HG03460 (cell line): ENCODE measurements around the gene LGALS9.

Experiments
- ATAC-seq: cut with Tn5 transposase; IDR thresholded peaks from one replicate; pipeline ENCODE4 v1.9.1; 2021; ENCODE audit not compliant: unreplicated experiment

LGALS9 gene

DNA sequence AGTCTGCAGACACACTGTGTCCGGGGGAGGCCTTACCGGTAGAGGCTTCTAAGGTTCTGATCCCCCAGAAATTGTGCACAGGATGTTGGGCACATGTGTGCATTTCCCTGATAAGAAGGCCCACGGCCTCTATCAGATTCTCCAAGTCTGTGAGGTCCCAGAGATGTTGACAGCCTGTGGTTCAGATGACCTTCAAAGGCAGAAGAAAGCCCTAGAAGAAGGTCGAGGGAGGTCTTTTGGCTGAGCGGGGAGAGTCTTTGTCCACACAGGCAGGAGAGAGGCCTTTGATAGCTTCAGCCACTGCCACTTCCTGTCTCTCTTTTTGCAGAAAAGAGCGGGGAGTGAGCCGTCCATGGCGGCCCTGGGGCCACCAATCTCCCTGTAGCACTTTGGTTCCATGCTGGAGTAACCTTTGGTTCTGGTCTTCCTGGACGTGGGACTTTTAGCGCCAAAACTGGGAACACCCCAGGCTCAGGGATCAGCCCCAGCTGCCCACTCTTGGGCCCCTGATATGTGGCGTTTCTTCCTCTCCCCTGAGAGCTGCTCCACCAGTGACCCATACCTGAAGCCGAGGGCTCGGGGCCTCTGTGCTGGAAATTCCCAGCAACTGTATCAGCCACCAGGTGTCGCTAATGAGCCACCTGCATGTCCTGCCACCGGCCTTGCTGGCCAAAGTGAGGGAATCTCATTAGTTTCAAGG, 28.1 kb upstream of the LGALS9 start:
- ATAC-seq = no peak

GRCh38 chr17:27603421-27603770, 27.6 kb upstream of the LGALS9 start:
- ATAC-seq = no peak

- no peak for ATAC-seq
These were observed 26.9 kb upstream of the LGALS9 start for GRCh38 chr17:27603880-27604794.

DNA sequence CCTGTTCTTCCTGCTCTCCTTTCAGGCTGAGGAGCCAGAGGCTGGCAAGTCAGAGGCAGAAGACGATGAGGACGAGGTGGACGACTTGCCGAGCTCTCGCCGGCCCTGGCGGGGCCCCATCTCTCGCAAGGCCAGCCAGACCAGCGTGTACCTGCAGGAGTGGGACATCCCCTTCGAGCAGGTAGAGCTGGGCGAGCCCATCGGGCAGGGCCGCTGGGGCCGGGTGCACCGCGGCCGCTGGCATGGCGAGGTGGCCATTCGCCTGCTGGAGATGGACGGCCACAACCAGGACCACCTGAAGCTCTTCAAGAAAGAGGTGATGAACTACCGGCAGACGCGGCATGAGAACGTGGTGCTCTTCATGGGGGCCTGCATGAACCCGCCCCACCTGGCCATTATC, 25.6 kb upstream of the LGALS9 start:
- ATAC-seq = no peak

DNA sequence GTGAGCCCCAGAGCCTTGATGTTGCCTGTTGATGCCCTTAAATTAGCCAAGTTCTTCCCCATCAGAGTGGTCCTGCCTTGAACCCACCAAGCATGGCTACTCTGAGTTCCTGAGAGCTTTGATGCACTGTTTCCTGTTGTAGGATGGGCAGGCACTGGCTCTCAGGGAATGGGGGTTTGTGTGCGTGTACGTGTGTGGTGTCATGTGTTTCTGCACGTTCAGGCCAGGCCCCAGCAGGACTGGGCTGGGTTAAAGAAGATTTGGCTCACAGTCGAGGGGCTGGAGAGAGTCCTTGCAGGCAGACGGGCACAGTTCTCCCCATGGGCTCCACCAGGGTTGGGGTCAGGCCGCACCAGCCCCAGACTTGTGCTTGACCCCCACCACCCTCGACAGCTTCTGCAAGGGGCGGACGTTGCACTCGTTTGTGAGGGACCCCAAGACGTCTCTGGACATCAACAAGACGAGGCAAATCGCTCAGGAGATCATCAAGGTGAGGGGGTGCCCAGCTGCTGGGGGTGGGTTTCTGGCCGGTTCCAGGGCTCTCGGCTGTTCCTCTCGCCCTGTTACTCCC, 23.4 kb upstream of the LGALS9 start:
- ATAC-seq = no peak

- no peak for ATAC-seq
These were observed 22.4 kb upstream of the LGALS9 start for GRCh38 chr17:27608328-27609230.

DNA sequence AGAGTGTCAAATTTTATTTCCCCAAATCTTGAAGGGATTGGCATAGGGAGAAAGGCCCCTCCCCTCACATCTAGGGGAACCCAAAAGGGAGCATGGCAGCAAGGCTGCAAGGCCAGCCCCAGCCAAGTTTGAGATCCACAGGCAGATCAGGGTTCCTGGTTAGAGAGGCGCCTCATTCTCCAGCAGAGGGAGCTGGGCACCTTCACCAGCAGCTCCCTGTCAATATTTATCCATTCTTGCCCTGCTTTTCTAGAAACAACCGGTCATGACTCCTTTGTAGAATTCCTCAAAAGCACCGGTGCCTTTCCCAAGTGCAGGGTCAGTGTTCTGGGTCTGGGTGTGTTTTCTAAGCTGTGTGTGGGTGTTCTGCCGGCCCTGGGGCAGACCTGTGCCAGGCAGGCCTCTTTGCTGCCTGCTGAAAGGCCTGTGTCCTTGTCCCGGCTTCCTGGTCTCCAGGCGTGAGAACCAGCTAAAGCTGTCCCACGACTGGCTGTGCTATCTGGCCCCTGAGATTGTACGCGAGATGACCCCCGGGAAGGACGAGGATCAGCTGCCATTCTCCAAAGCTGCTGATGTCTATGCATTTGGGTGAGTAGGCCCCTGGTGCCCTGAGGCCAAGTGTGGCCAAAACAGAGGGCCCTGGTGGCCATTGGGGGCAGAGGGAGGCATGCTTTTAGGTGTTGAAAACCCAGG, 21.2 kb upstream of the LGALS9 start:
- ATAC-seq = no peak

DNA sequence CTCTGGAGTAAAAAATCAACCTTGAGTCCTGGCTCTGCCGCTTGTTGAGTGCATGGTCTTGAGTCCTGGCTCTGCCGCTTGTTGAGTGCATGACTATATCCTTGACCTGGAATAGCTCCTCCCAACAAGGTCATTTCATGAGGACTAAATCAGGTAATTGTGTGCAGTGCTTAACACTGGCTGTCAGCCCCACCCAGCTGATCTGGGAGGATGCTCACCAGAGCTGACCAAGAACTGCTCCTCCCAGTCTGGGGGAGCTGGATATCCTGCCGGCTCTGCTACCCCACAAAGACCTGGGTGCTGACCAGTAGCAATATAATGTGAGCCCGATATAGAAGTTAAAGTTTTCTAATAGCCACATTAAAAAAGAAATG, 20.7 kb upstream of the LGALS9 start:
- ATAC-seq = no peak

GRCh38 chr17:27612160-27612770, 18.7 kb upstream of the LGALS9 start:
- no peak for ATAC-seq

- ATAC-seq = no peak
These were observed 17.6 kb upstream of the LGALS9 start for GRCh38 chr17:27613433-27613832.

GRCh38 chr17:27615121-27615520, 15.9 kb upstream of the LGALS9 start:
- ATAC-seq = no peak

GRCh38 chr17:27616414-27616813, 14.6 kb upstream of the LGALS9 start:
- no peak for ATAC-seq

GRCh38 chr17:27618417-27618816, 12.6 kb upstream of the LGALS9 start:
- ATAC-seq = no peak

- ATAC-seq = no peak
These were observed 10.3 kb upstream of the LGALS9 start for GRCh38 chr17:27620721-27621120.

GRCh38 chr17:27621536-27621935, 9.5 kb upstream of the LGALS9 start:
- no peak for ATAC-seq

DNA sequence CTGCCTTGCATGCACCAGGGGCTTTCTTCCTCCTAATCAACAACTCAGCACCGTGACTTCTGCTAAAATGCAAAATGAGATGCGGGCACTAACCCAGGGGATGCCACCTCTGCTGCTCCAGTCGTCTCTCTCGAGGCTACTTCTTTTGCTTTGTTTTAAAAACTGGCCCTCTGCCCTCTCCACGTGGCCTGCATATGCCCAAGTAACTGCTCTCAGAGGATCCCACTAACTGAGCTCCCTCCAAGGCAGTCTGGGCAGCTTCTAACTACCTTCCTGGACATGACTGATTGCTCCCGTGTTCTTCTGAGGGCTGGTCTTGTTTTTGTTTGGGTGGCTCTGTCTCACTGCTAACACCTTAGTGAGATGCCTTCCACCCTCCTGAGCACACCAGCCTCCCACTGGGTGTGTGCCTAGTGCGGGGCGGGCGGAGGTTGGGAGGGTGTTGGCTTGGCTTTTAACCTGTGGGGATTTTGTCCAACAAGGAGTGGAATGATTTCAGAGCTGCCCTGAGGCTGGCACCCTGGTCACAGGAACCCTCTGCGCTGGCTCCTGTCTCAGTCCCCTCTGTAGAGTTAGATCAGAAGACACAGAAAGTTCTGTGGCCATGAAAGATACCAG, 8.9 kb upstream of the LGALS9 start:
- no peak for ATAC-seq

DNA sequence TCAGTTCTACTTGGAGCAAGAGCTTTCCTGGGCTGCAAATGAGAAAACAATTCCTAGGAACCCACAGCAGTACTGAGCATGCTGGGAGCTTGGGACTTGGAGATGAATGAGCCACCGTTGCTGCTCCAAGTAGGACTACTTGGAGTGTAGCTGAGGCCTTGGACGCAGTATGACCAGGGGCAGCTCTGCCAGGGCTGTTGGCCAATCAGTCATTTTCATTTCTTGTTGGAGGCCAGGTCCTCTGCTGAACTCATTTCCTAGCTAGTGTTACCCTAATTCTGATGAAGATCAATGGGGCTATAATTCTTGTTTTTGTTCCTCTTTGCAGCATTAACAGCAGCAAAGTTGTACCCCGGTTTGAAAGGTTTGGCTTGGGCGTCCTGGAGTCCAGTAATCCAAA, 8.0 kb upstream of the LGALS9 start:
- no peak for ATAC-seq

GRCh38 chr17:27623614-27624013, 7.4 kb upstream of the LGALS9 start:
- ATAC-seq = no peak

- no peak for ATAC-seq
These were observed 6.4 kb upstream of the LGALS9 start for GRCh38 chr17:27624539-27624938.

- ATAC-seq = no peak
These were observed 5.1 kb upstream of the LGALS9 start for GRCh38 chr17:27625856-27626255.
